H9 (cell line): ENCODE results near the gene TMEM252. TPM values are rescaled to one million over a fixed set of nuclear protein-coding genes. Genes with fewer than 3 reads are reported as not detected.

Source experiments
- DNase-seq: peaks from one replicate; pipeline ENCODE4 v3.0.0-alpha.2; 2017
- H2AFZ ChIP-seq: one replicate; pipeline ENCODE4 v1.6.1; 2013; ENCODE audit warnings: mild to moderate bottlenecking, low read length, control low read depth, moderate library complexity
- H2AK5ac ChIP-seq: 2 replicates; pipeline ENCODE4 v1.6.1; 2013; ENCODE audit warnings: low read length, control low read depth, mixed read lengths; ENCODE audit not compliant: insufficient read length
- H2BK120ac ChIP-seq: one replicate; pipeline ENCODE4 v1.6.1; 2013; ENCODE audit warnings: low read depth, mild to moderate bottlenecking, low read length, control low read depth, inconsistent platforms; ENCODE audit not compliant: poor library complexity, severe bottlenecking
- H2BK12ac ChIP-seq: 2 replicates; pipeline ENCODE4 v1.6.1; 2013; ENCODE audit warnings: low read length, control low read depth, mixed read lengths, low read depth; ENCODE audit not compliant: insufficient read length
- H2BK15ac ChIP-seq: 2 replicates; pipeline ENCODE4 v1.6.1; 2013; ENCODE audit warnings: low read depth, low read length, control low read depth
- H2BK20ac ChIP-seq: one replicate; pipeline ENCODE4 v1.6.1; 2013; ENCODE audit warnings: low read depth, mild to moderate bottlenecking, low read length, control low read depth, inconsistent platforms; ENCODE audit not compliant: poor library complexity, severe bottlenecking
- H2BK5ac ChIP-seq: 2 replicates; pipeline ENCODE4 v1.6.1; 2013; ENCODE audit warnings: low read length, control low read depth, mixed read lengths; ENCODE audit not compliant: insufficient read length
- H3K14ac ChIP-seq: 2 replicates; pipeline ENCODE4 v1.6.1; 2013; ENCODE audit warnings: low read length, control low read depth; ENCODE audit not compliant: insufficient read depth
- H3K18ac ChIP-seq: 2 replicates; pipeline ENCODE4 v1.6.1; 2013; ENCODE audit warnings: low read depth, mild to moderate bottlenecking, mixed read lengths, low read length, control low read depth; ENCODE audit not compliant: insufficient read length
- H3K23ac ChIP-seq: 2 replicates; pipeline ENCODE4 v1.6.1; 2013; ENCODE audit warnings: low read length, control low read depth, mixed read lengths, low read depth; ENCODE audit not compliant: insufficient read length
- H3K23me2 ChIP-seq: 2 replicates; pipeline ENCODE4 v1.6.1; 2013; ENCODE audit warnings: low read depth, mild to moderate bottlenecking, mixed read lengths, low read length, control low read depth; ENCODE audit not compliant: insufficient read length, poor library complexity, severe bottlenecking
- H3K27ac ChIP-seq: 2 replicates; pipeline ENCODE4 v1.5.1; 2013; ENCODE audit warnings: low read length, control low read depth, mixed read lengths, low read depth; ENCODE audit not compliant: insufficient read length
- H3K27me3 ChIP-seq: 2 replicates; pipeline ENCODE4 v1.6.1; 2013; ENCODE audit warnings: low read length, control low read depth, inconsistent platforms; ENCODE audit not compliant: insufficient read depth
- H3K4ac ChIP-seq: 2 replicates; pipeline ENCODE4 v1.6.1; 2013; ENCODE audit warnings: low read depth, mild to moderate bottlenecking, control low read depth, inconsistent platforms, low read length, moderate library complexity
- H3K4me1 ChIP-seq: 2 replicates; pipeline ENCODE4 v1.6.1; 2013; ENCODE audit warnings: low read length, control low read depth, inconsistent platforms; ENCODE audit not compliant: insufficient read depth
- H3K4me2 ChIP-seq: 2 replicates; pipeline ENCODE4 v1.6.1; 2013; ENCODE audit warnings: low read length, control low read depth, mixed read lengths; ENCODE audit not compliant: insufficient read length, insufficient read depth
- H3K56ac ChIP-seq: 2 replicates; pipeline ENCODE4 v1.6.1; 2013; ENCODE audit warnings: low read depth, mild to moderate bottlenecking, mixed read lengths, low read length, control low read depth; ENCODE audit not compliant: insufficient read length
- H3K79me1 ChIP-seq: 2 replicates; pipeline ENCODE4 v1.6.1; 2013; ENCODE audit warnings: low read depth, mild to moderate bottlenecking, moderate library complexity, low read length, control low read depth, inconsistent platforms; ENCODE audit not compliant: insufficient read depth, poor library complexity, severe bottlenecking
- H3K79me2 ChIP-seq: 2 replicates; pipeline ENCODE4 v1.6.1; 2013; ENCODE audit warnings: low read length, control low read depth, inconsistent platforms; ENCODE audit not compliant: insufficient read depth
- H3K9ac ChIP-seq: 2 replicates; pipeline ENCODE4 v1.6.1; 2013; ENCODE audit warnings: low read length, control low read depth, mixed read lengths; ENCODE audit not compliant: insufficient read length; ENCODE audit errors: extremely low read depth
- H3K9me3 ChIP-seq: one replicate; pipeline ENCODE4 v1.6.1; 2013; ENCODE audit warnings: low read depth, low read length, inconsistent platforms; ENCODE audit not compliant: control insufficient read depth
- H3T11ph ChIP-seq: one replicate; pipeline ENCODE4 v1.6.1; 2013; ENCODE audit warnings: mild to moderate bottlenecking, low read length, control low read depth, inconsistent platforms
- H4K20me1 ChIP-seq: one replicate; pipeline ENCODE4 v1.6.1; 2013; ENCODE audit not compliant: control insufficient read depth, insufficient read length, insufficient read depth
- H4K5ac ChIP-seq: 2 replicates; pipeline ENCODE4 v1.6.1; 2013; ENCODE audit warnings: low read depth, mild to moderate bottlenecking, mixed read lengths, low read length, control low read depth; ENCODE audit not compliant: insufficient read length
- H4K8ac ChIP-seq: replicated peaks from 2 replicates; pipeline ENCODE4 v1.6.1; 2013; ENCODE audit warnings: low read length, control low read depth, mixed read lengths, low read depth; ENCODE audit not compliant: insufficient read length
- H4K91ac ChIP-seq: 2 replicates; pipeline ENCODE4 v1.6.1; 2013; ENCODE audit warnings: low read depth, mild to moderate bottlenecking, moderate library complexity, mixed read lengths, low read length, control low read depth; ENCODE audit not compliant: insufficient read length
- H3K27ac Mint-ChIP-seq, 3 experiments: 2 replicates in 2 of 3; 3 replicates in 1 of 3; pipeline ENCODE4 v1.8.0; 2020 to 2021; ENCODE audit warnings: mixed read lengths in 3 of 3, mild to moderate bottlenecking in 1 of 3, moderate library complexity in 1 of 3
- H3K27me3 Mint-ChIP-seq: 2 replicates; pipeline ENCODE4 v1.8.0; 2021; ENCODE audit warnings: low read depth, mild to moderate bottlenecking, moderate library complexity, mixed read lengths
- H3K36me3 Mint-ChIP-seq, 3 experiments: 2 replicates in 2 of 3; 3 replicates in 1 of 3; pipeline ENCODE4 v1.8.0; 2020 to 2021; ENCODE audit warnings: low read depth in 3 of 3, mixed read lengths in 3 of 3; ENCODE audit not compliant: insufficient read depth in 1 of 3
- H3K4me1 Mint-ChIP-seq, 2 experiments: 2 replicates each; pipeline ENCODE4 v1.8.0; 2020; ENCODE audit warnings: mixed read lengths in 2 of 2
- H3K4me3 Mint-ChIP-seq, 2 experiments: 2 replicates in 1 of 2; 3 replicates in 1 of 2; pipeline ENCODE4 v1.8.0; 2020 to 2021; ENCODE audit warnings: mild to moderate bottlenecking in 2 of 2, mixed read lengths in 2 of 2, moderate library complexity in 1 of 2
- H3K9me3 Mint-ChIP-seq, 2 experiments: 2 replicates in 1 of 2; 3 replicates in 1 of 2; pipeline ENCODE4 v1.8.0; 2020; ENCODE audit warnings: mild to moderate bottlenecking in 2 of 2, mixed read lengths in 2 of 2, moderate library complexity in 1 of 2
- CTCF ChIP-seq: fragments of 200-600 bp; sonication (generic); conservative IDR thresholded peaks from 3 replicates; pipeline ENCODE4 v1.8.0; 2021; ENCODE audit warnings: antibody characterized with exemption, mild to moderate bottlenecking
- WGBS: extraction: QIAGEN DNeasy Blood & Tissue Kit; methylation state at CpG from one replicate; pipeline ENCODE4 v1.1.7; 2013; ENCODE audit warnings: missing lambda C conversion rate, low lambda C conversion rate, mixed read lengths; ENCODE audit not compliant: insufficient read length; ENCODE audit errors: extremely low coverage; 5-methylcytosine and 5-hydroxymethylcytosine counted together
- total RNA-seq: library from RNA; stranded (reverse); gene quantifications from 2 replicates; pipeline ENCODE4 v1.2.1, GENCODE V29; 2021

The TMEM252 gene
- total RNA-seq, 1 experiment from 2014 or later = not detected

- Mint-ChIP-seq H3K27me3 (peaks cover 97% of the 10 kb centered on the region), H3K4me3 (no peak overlapping the region), H3K9me3 (no peaks in the 10 kb centered on the region; a peak in 1 of 5 replicates), H3K4me1 (no peaks in the 10 kb centered on the region), H3K27ac (no peak overlapping the region), H3K36me3 (no peaks in the 10 kb centered on the region)
- H3K27ac ChIP-seq = no peak overlapping the region
- no peaks in the 10 kb centered on the region for H3K9me3 ChIP-seq
- no peak overlapping the region for H3K4me2 ChIP-seq
- no peaks in the 10 kb centered on the region for H4K20me1 ChIP-seq
- H2BK20ac ChIP-seq = no peak overlapping the region
- no peak overlapping the region for H3K23ac ChIP-seq
- H3T11ph ChIP-seq = no peak overlapping the region
- DNase-seq = no peak
- no peak overlapping the region for H3K4ac ChIP-seq
- H3K79me1 ChIP-seq = no peaks in the 10 kb centered on the region
- H2BK15ac ChIP-seq = no peak overlapping the region
- H3K79me2 ChIP-seq = no peaks in the 10 kb centered on the region
- H2BK12ac ChIP-seq = no peak overlapping the region
- H2BK120ac ChIP-seq = no peak overlapping the region
- no peak for TF ChIP-seq CTCF
- WGBS = no CpG with 5 or more reads among the region's 10 CpGs
- no peak overlapping the region for H3K9ac ChIP-seq
- H2AFZ ChIP-seq = no peak overlapping the region
- H4K5ac ChIP-seq = no peak overlapping the region
- no peaks in the 10 kb centered on the region for H3K23me2 ChIP-seq
- H3K18ac ChIP-seq = no peak overlapping the region
- no peaks in the 10 kb centered on the region for H3K4me1 ChIP-seq
- H2BK5ac ChIP-seq = no peak overlapping the region
- no peak overlapping the region for H4K8ac ChIP-seq
- H3K27me3 ChIP-seq = peaks cover 2% of the 10 kb centered on the region; the same call in 1 of the 2 replicates
- no peak overlapping the region for H3K56ac ChIP-seq
- H3K14ac ChIP-seq = no peak overlapping the region
- H4K91ac ChIP-seq = no peak overlapping the region
- H2AK5ac ChIP-seq = no peak overlapping the region
These were observed 3.6 kb downstream of the TMEM252 start for GRCh38 chr9:68536876-68537615.
